Upper lobe of left lung (tissue), 4 donors: ENCODE results near the gene SERPINB10.

Source experiments
- EP300 ChIP-seq, 4 donors: sonication (generic); formaldehyde crosslinking; IDR thresholded peaks; one replicate each; pipeline ENCODE4 v1.5.1; 2017; ENCODE audit warnings: antibody characterized with exemption in 4 of 4, control low read depth in 2 of 4
- POLR2A ChIP-seq, 4 donors: fragments of 450-650 bp; IDR thresholded peaks; one replicate each; pipeline ENCODE4 v1.5.1; 2016 to 2017; ENCODE audit warnings: antibody characterized with exemption in 4 of 4, mild to moderate bottlenecking in 2 of 4
- TF ChIP-seq, protein P1 (sequence below), 6 experiments: fragments of 450-650 bp in 4 of 6; fragments of 200-600 bp in 2 of 6; sonication (generic) in 2 of 6; IDR thresholded peaks; one replicate each; pipeline ENCODE4 v1.5.1; 2016 to 2019; ENCODE audit warnings: antibody characterized with exemption in 6 of 6

DNA sequence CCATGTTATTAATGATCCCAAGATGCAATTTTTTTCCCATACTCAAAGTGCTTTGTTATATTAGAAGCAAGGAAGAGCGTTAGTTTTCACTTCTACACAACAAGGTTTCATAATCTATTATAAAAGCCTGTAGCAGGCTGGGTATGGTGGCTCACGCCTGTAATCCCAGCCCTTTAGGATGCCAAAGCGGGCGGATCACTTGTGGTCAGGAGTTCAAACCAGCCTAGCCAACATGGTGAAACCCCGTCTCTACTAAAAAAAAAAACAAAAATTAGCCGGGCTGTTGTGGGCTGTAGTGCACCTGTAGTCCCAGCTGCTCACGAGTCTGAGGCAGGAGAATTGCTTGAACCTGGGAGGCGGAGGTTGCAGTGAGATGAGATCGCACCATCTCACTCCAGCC lies 39.2 kb upstream of the SERPINB10 start:
- TF ChIP-seq, protein P1, sequence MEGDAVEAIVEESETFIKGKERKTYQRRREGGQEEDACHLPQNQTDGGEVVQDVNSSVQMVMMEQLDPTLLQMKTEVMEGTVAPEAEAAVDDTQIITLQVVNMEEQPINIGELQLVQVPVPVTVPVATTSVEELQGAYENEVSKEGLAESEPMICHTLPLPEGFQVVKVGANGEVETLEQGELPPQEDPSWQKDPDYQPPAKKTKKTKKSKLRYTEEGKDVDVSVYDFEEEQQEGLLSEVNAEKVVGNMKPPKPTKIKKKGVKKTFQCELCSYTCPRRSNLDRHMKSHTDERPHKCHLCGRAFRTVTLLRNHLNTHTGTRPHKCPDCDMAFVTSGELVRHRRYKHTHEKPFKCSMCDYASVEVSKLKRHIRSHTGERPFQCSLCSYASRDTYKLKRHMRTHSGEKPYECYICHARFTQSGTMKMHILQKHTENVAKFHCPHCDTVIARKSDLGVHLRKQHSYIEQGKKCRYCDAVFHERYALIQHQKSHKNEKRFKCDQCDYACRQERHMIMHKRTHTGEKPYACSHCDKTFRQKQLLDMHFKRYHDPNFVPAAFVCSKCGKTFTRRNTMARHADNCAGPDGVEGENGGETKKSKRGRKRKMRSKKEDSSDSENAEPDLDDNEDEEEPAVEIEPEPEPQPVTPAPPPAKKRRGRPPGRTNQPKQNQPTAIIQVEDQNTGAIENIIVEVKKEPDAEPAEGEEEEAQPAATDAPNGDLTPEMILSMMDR (IDR thresholded peaks at IDR 0.05) = no peak
- no peak for TF ChIP-seq EP300 (IDR thresholded peaks at IDR 0.05)
- no peak for TF ChIP-seq POLR2A (IDR thresholded peaks at IDR 0.05)
